H1 (cell line): ENCODE results near the gene DCAF8L2. TPM values are rescaled to one million over a fixed set of nuclear protein-coding genes. Genes with fewer than 3 reads are reported as not detected.

ENCODE experiments used
- CTCF ChIA-PET: fragments of 300-600 bp; sonication (Branson Sonifier 250); formaldehyde crosslinking; loops from one replicate; lab custom pipeline; 2021; ENCODE audit not compliant: partially characterized antibody; lab: Charles Lee
- POLR2A ChIA-PET: fragments of 300-600 bp; sonication (Branson Sonifier 250); formaldehyde crosslinking; loops from one replicate; lab custom pipeline; 2021; ENCODE audit warnings: inconsistent platforms; ENCODE audit not compliant: partially characterized antibody; lab: Charles Lee
- DNase-seq, 2 experiments: peaks; one replicate each; pipeline versions ENCODE4 v3.0.0 to v3.0.0-alpha.2; 2010 to 2022; ENCODE audit warnings: low spot score in 2 of 2, low read depth in 1 of 2, mixed read lengths in 1 of 2
- FAIRE-seq: peaks from 2 replicates; lab custom pipeline; 2011; peaks lifted over from hg19 to GRCh38; lab: Jason Lieb, UNC
- H2AFZ ChIP-seq: 2 replicates; pipeline ENCODE4 v1.8.1; 2012; ENCODE audit warnings: low read length, inconsistent platforms
- H2AK5ac ChIP-seq: 2 replicates; pipeline ENCODE4 v1.6.1; 2013; ENCODE audit warnings: low read depth, low read length
- H2BK120ac ChIP-seq: replicated peaks from 2 replicates; pipeline ENCODE3; 2013; ENCODE audit warnings: low read depth, low read length, inconsistent platforms
- H2BK12ac ChIP-seq: 2 replicates; pipeline ENCODE4 v1.6.1; 2013; ENCODE audit warnings: low read depth, low read length
- H2BK15ac ChIP-seq: 2 replicates; pipeline ENCODE4 v1.6.1; 2013; ENCODE audit warnings: low read length
- H2BK20ac ChIP-seq: 2 replicates; pipeline ENCODE4 v1.6.1; 2013; ENCODE audit warnings: low read length
- H2BK5ac ChIP-seq: 2 replicates; pipeline ENCODE4 v1.6.1; 2013; ENCODE audit warnings: low read depth, low read length
- H3K14ac ChIP-seq: 2 replicates; pipeline ENCODE4 v1.6.1; 2013; ENCODE audit warnings: inconsistent platforms; ENCODE audit not compliant: insufficient read length
- H3K18ac ChIP-seq: 2 replicates; pipeline ENCODE4 v1.6.1; 2013; ENCODE audit warnings: low read length; ENCODE audit errors: extremely low read depth
- H3K23ac ChIP-seq: 2 replicates; pipeline ENCODE4 v1.6.1; 2013; ENCODE audit warnings: inconsistent platforms; ENCODE audit not compliant: insufficient read length
- H3K23me2 ChIP-seq: 2 replicates; pipeline ENCODE4 v1.6.1; 2013; ENCODE audit warnings: low read depth, low read length
- H3K27ac ChIP-seq: 2 replicates; pipeline ENCODE4 v1.6.1; 2011; ENCODE audit warnings: low read depth, low read length, inconsistent platforms
- H3K27me3 ChIP-seq, 4 experiments: replicated peaks in 1 of 4; 1 replicate in 1 of 4; 2 replicates in 3 of 4; pipeline versions ENCODE4 v1.6.1 to v1.8.1; 2011 to 2013; ENCODE audit warnings: low read length in 3 of 4, mild to moderate bottlenecking in 3 of 4, inconsistent platforms in 2 of 4, mixed read lengths in 2 of 4, moderate library complexity in 1 of 4; ENCODE audit not compliant: control insufficient read depth in 3 of 4, insufficient read depth in 3 of 4; ENCODE audit errors: extremely low read depth in 1 of 4
- H3K36me3 ChIP-seq, 4 experiments: 2 replicates each; pipeline versions ENCODE4 v1.6.1 to v1.8.1; 2011 to 2013; ENCODE audit warnings: mild to moderate bottlenecking in 4 of 4, low read length in 3 of 4, moderate library complexity in 2 of 4, control low read depth in 1 of 4, inconsistent platforms in 1 of 4; ENCODE audit not compliant: insufficient read depth in 4 of 4, control insufficient read depth in 2 of 4
- H3K4ac ChIP-seq: replicated peaks from 2 replicates; pipeline ENCODE3; 2013; ENCODE audit warnings: low read length, low read depth, mixed read lengths, inconsistent platforms; ENCODE audit not compliant: insufficient read length
- H3K4me1 ChIP-seq, 4 experiments: replicated peaks in 1 of 4; 1 replicate in 1 of 4; 2 replicates in 3 of 4; pipeline versions ENCODE4 v1.6.1 to v1.8.1; 2011 to 2013; ENCODE audit warnings: low read length in 3 of 4, inconsistent platforms in 2 of 4, mixed read lengths in 1 of 4; ENCODE audit not compliant: insufficient read depth in 4 of 4, control insufficient read depth in 3 of 4
- H3K4me2 ChIP-seq, 2 experiments: 2 replicates each; pipeline versions ENCODE4 v1.6.1 to v1.8.1; 2011 to 2013; ENCODE audit warnings: low read depth in 2 of 2, low read length in 2 of 2, control low read depth in 1 of 2, inconsistent platforms in 1 of 2, mild to moderate bottlenecking in 1 of 2; ENCODE audit not compliant: insufficient read depth in 1 of 2
- H3K4me3 ChIP-seq, 4 experiments: fragments of 200-600, 300-600 bp in 1 of 4; sonication (generic), shearing (Covaris generic), sonication (Bioruptor Twin) in 1 of 4; 2 replicates each; pipeline versions ENCODE4 v1.5.1 to v1.8.1; 2011 to 2016; ENCODE audit warnings: low read length in 4 of 4, low read depth in 3 of 4, control low read depth in 2 of 4, inconsistent platforms in 2 of 4, mild to moderate bottlenecking in 2 of 4, mixed read lengths in 1 of 4, moderate library complexity in 1 of 4; ENCODE audit not compliant: insufficient read depth in 2 of 4; ENCODE audit errors: extremely low read depth in 1 of 4
- H3K56ac ChIP-seq: replicated peaks from 2 replicates; pipeline ENCODE3; 2013; ENCODE audit warnings: low read depth, mild to moderate bottlenecking, mixed read lengths, low read length, inconsistent platforms; ENCODE audit not compliant: insufficient read length
- H3K79me1 ChIP-seq: 2 replicates; pipeline ENCODE4 v1.6.1; 2013; ENCODE audit warnings: low read depth, low read length, control low read depth
- H3K79me2 ChIP-seq, 2 experiments: 2 replicates each; pipeline versions ENCODE4 v1.6.1 to v1.8.1; 2012 to 2013; ENCODE audit warnings: low read length in 2 of 2, mild to moderate bottlenecking in 2 of 2, inconsistent platforms in 1 of 2; ENCODE audit not compliant: insufficient read depth in 2 of 2, control insufficient read depth in 1 of 2
- H3K9ac ChIP-seq, 4 experiments: replicated peaks in 1 of 4; 1 replicate in 1 of 4; 2 replicates in 3 of 4; pipeline versions ENCODE4 v1.6.1 to v1.8.1; 2011 to 2013; ENCODE audit warnings: low read depth in 3 of 4, low read length in 3 of 4, control low read depth in 2 of 4, mild to moderate bottlenecking in 2 of 4, moderate library complexity in 2 of 4, inconsistent platforms in 1 of 4; ENCODE audit errors: extremely low read depth in 1 of 4
- H3K9me3 ChIP-seq, 2 experiments: 2 replicates each; pipeline versions ENCODE4 v1.6.1 to v1.8.1; 2012 to 2013; ENCODE audit warnings: mild to moderate bottlenecking in 2 of 2, moderate library complexity in 2 of 2, control low read depth in 1 of 2, inconsistent platforms in 1 of 2, low read depth in 1 of 2, low read length in 1 of 2, mixed read lengths in 1 of 2; ENCODE audit not compliant: insufficient read depth in 2 of 2
- H4K20me1 ChIP-seq, 2 experiments: replicated peaks in 1 of 2; 2 replicates each; pipeline versions ENCODE3 to v1.8.1; 2011 to 2013; ENCODE audit warnings: inconsistent platforms in 2 of 2, low read length in 2 of 2, mild to moderate bottlenecking in 1 of 2; ENCODE audit not compliant: insufficient read depth in 2 of 2, control insufficient read depth in 1 of 2
- H4K5ac ChIP-seq: 2 replicates; pipeline ENCODE4 v1.6.1; 2013; ENCODE audit warnings: low read length, low read depth, mixed read lengths, inconsistent platforms; ENCODE audit not compliant: insufficient read length
- H4K8ac ChIP-seq: 2 replicates; pipeline ENCODE4 v1.8.0; 2013; ENCODE audit warnings: mild to moderate bottlenecking, moderate library complexity, low read length, inconsistent platforms; ENCODE audit not compliant: insufficient read depth; ENCODE audit errors: extremely low read depth
- H4K91ac ChIP-seq: replicated peaks from 2 replicates; pipeline ENCODE3; 2013; ENCODE audit warnings: low read length, mixed read lengths, inconsistent platforms; ENCODE audit not compliant: insufficient read length
- BCL11A ChIP-seq, 2 experiments: IDR thresholded peaks; one replicate each; pipeline ENCODE4 v1.6.1; 2011; ENCODE audit warnings: low read depth in 2 of 2, low read length in 2 of 2, mild to moderate bottlenecking in 2 of 2
- BRCA1 ChIP-seq: IDR thresholded peaks from 2 replicates; pipeline ENCODE4 v1.6.1; 2012; ENCODE audit warnings: low read depth, low read length, improper control_type of control experiment
- CBX8 ChIP-seq: fragments of 300-800, 300-1000 bp; sonication (generic); IDR thresholded peaks from 2 replicates; pipeline ENCODE4 v1.7.1; 2016; ENCODE audit warnings: low read depth, low read length, borderline replicate concordance
- CHD1 ChIP-seq: IDR thresholded peaks from 2 replicates; pipeline ENCODE4 v1.6.1; 2012; ENCODE audit warnings: low read depth, low read length, improper control_type of control experiment
- GTF2F1 ChIP-seq: IDR thresholded peaks from 2 replicates; pipeline ENCODE4 v1.6.1; 2012; ENCODE audit warnings: low read depth, low read length, improper control_type of control experiment, borderline replicate concordance
- HDAC2 ChIP-seq, 2 experiments: fragments of 300-600 bp in 1 of 2; sonication (generic) in 1 of 2; IDR thresholded peaks; 2 replicates each; pipeline ENCODE4 v1.6.1; 2011 to 2012; ENCODE audit warnings: low read depth in 2 of 2, low read length in 2 of 2, mild to moderate bottlenecking in 2 of 2, moderate library complexity in 2 of 2, borderline replicate concordance in 1 of 2, inconsistent platforms in 1 of 2
- MAFK ChIP-seq: IDR thresholded peaks from 2 replicates; pipeline ENCODE4 v1.6.1; 2012; ENCODE audit warnings: low read depth, mild to moderate bottlenecking, improper control_type of control experiment, low read length
- NANOG ChIP-seq: IDR thresholded peaks from 2 replicates; pipeline ENCODE4 v1.6.1; 2011; ENCODE audit warnings: low read length, low read depth, mild to moderate bottlenecking, inconsistent platforms; ENCODE audit not compliant: insufficient read depth, poor library complexity, severe bottlenecking
- NRF1 ChIP-seq: IDR thresholded peaks from 2 replicates; pipeline ENCODE4 v1.6.1; 2011; ENCODE audit warnings: mild to moderate bottlenecking, low read depth, low read length, improper control_type of control experiment
- RBBP5 ChIP-seq: IDR thresholded peaks from 2 replicates; pipeline ENCODE4 v1.7.1; 2012; ENCODE audit warnings: low read depth, mild to moderate bottlenecking, inconsistent platforms, low read length, moderate library complexity, borderline replicate concordance
- SIN3A ChIP-seq, 2 experiments: IDR thresholded peaks in 1 of 2; conservative IDR thresholded peaks in 1 of 2; 2 replicates each; pipeline ENCODE4 v1.6.1; 2011 to 2012; ENCODE audit warnings: low read length in 2 of 2, improper control_type of control experiment in 1 of 2, low read depth in 1 of 2, mild to moderate bottlenecking in 1 of 2
- TCF12 ChIP-seq: IDR thresholded peaks from 2 replicates; pipeline ENCODE4 v1.6.1; 2011; ENCODE audit warnings: low read depth, mild to moderate bottlenecking, low read length
- TEAD4 ChIP-seq: IDR thresholded peaks from 2 replicates; pipeline ENCODE4 v1.6.1; 2012; ENCODE audit warnings: low read depth, low read length, inconsistent platforms, mixed read lengths
- USF2 ChIP-seq: IDR thresholded peaks from 2 replicates; pipeline ENCODE4 v1.6.1; 2011; ENCODE audit warnings: low read length, improper control_type of control experiment
- WGBS, 2 experiments: shearing (Covaris generic) in 1 of 2; methylation state at CpG; one replicate each; pipeline versions ENCODE4 v1.1.6 to v1.1.7; 2013 to 2015; ENCODE audit warnings: low lambda C conversion rate in 2 of 2, mixed read lengths in 2 of 2, inconsistent platforms in 1 of 2, low coverage in 1 of 2, missing lambda C conversion rate in 1 of 2; ENCODE audit not compliant: insufficient replicate concordance in 2 of 2, insufficient coverage in 1 of 2, insufficient read length in 1 of 2; ENCODE audit errors: extremely low coverage in 1 of 2, missing lambda C conversion rate in 1 of 2; 5-methylcytosine and 5-hydroxymethylcytosine counted together
- polyA plus RNA-seq, 7 experiments: library from polyadenylated mRNA; depleted of rRNA in 3 of 7; stranded (reverse) in 5 of 7; unstranded in 2 of 7; fragments of >200 nt in 5 of 7; fragments of 200-250 nt in 2 of 7; gene quantifications; 1 replicate in 5 of 7; 2 replicates in 1 of 7; 4 replicates in 1 of 7; pipeline versions ENCODE4 v1.2.1 to v1.2.3, GENCODE V29; 2011 to 2013; ENCODE audit warnings: missing spikeins in 2 of 7, mixed read lengths in 2 of 7
- total RNA-seq: library from RNA; stranded (reverse); fragmentation: NEBNext Ultra II Directional; extraction: Animal tissue kit (Norgen Biotek cat#: 25700); gene quantifications from 2 replicates; pipeline ENCODE4 v1.2.1, GENCODE V29; 2021

Gene DCAF8L2
- total and polyA plus RNA-seq, 2 of the 8 experiments (the other 6 are each of a cell fraction or from before 2014, with no cell fraction given) = not detected

- Histone ChIP-seq H3K4me2 (no peak overlapping the region), H3K27ac (no peak overlapping the region), H4K20me1 (no peaks in the 10 kb centered on the region), H4K8ac (no peak overlapping the region), H3K9me3 (no peaks in the 10 kb centered on the region), H3K18ac (no peak overlapping the region), H3K56ac (no peak overlapping the region), H3K23ac (no peak overlapping the region), H2BK15ac (no peak overlapping the region), H2AK5ac (no peak overlapping the region), H3K36me3 (no peaks in the 10 kb centered on the region), H3K27me3 (no peaks in the 10 kb centered on the region), H3K4me3 (no peak overlapping the region), H2BK12ac (no peak overlapping the region), H3K14ac (no peak overlapping the region), H3K79me1 (no peaks in the 10 kb centered on the region), H2BK20ac (no peak overlapping the region), H3K23me2 (no peaks in the 10 kb centered on the region), H2BK120ac (no peak overlapping the region), H2BK5ac (no peak overlapping the region), H4K5ac (no peak overlapping the region), H3K4me1 (no peaks in the 10 kb centered on the region), H4K91ac (no peak overlapping the region), H3K79me2 (no peaks in the 10 kb centered on the region), H2AFZ (no peak overlapping the region), H3K4ac (no peak overlapping the region), H3K9ac (no peak overlapping the region)
- WGBS, 2 experiments = 94% methylated on average over 4 of the region's 4 CpGs; no CpG with 5 or more reads in 1 of the 2 experiments
- ChIA-PET CTCF (no interaction called here), POLR2A (no interaction called here)
- DNase-seq (no peak), FAIRE-seq (no peak)
- no peak for TF ChIP-seq USF2
- no peak for TF ChIP-seq BCL11A (IDR thresholded peaks at IDR 0.05; ENCODE audit: low read depth in 2 of 2, low read length in 2 of 2)
- TF ChIP-seq TCF12 = no peak
- TF ChIP-seq TEAD4 = no peak
- no peak for TF ChIP-seq SIN3A (conservative IDR thresholded peaks at IDR 0.05 in 1 of 2, IDR thresholded peaks at IDR 0.05 in 1 of 2; ENCODE audit: low read depth in 1 of 2, low read length in 2 of 2)
- TF ChIP-seq RBBP5 = no peak
- no peak for TF ChIP-seq GTF2F1
- no peak for TF ChIP-seq CHD1
- TF ChIP-seq NRF1 = no peak
- TF ChIP-seq HDAC2 (IDR thresholded peaks at IDR 0.05; ENCODE audit: borderline replicate concordance in 1 of 2, low read depth in 2 of 2, low read length in 2 of 2) = no peak
- TF ChIP-seq MAFK = no peak
- TF ChIP-seq CBX8 = no peak
- no peak for TF ChIP-seq NANOG
- TF ChIP-seq BRCA1 = no peak
These were observed 41.5 kb upstream of the DCAF8L2 start for GRCh38 chrX:27548624-27549023.
